ENCODE data around the gene C5AR2. TPM values are rescaled to one million over a fixed set of nuclear protein-coding genes. Genes with fewer than 3 reads are reported as not detected.

Gene C5AR2
- polyA plus RNA-seq, 1 of the 3 experiments (the other 2 are of a cell fraction): not detected

- Histone ChIP-seq H3K4me3 (ENCODE audit: low read depth in 2 of 2, low read length in 1 of 2) (no peak overlapping the region), H3F3A (replicated peaks; ENCODE audit: insufficient read depth) (peaks cover 10% of the 10 kb centered on the region), H3K79me2 (ENCODE audit: insufficient read depth) (no peaks in the 10 kb centered on the region), H3K9me3 (no peaks in the 10 kb centered on the region), H3K27me3 (ENCODE audit: insufficient read depth) (peaks cover 7% of the 10 kb centered on the region; the same call in 1 of the 2 replicates), H4K20me1 (ENCODE audit: insufficient read depth) (no peaks in the 10 kb centered on the region), H2AFZ (ENCODE audit: low read depth) (no peak overlapping the region), H3K27ac (ENCODE audit: low read depth in 2 of 2, low read length in 1 of 2) (no peak overlapping the region), H3K36me3 (replicated peaks in 1 of 2; ENCODE audit: control insufficient read depth in 1 of 2, insufficient read depth in 2 of 2, low read length in 1 of 2) (no peaks in the 10 kb centered on the region), H3K9ac (no peak overlapping the region), H3K9me2 (no peaks in the 10 kb centered on the region), H3K4me1 (ENCODE audit: control insufficient read depth in 1 of 2, insufficient read depth in 2 of 2, low read depth in 1 of 2, low read length in 1 of 2) (no peaks in the 10 kb centered on the region; a peak in 1 of 4 replicates), H3K4me2 (no peak overlapping the region)
- WGBS (ENCODE audit: low lambda C conversion rate): 90% methylated on average over 6 of the region's 6 CpGs
- ChIA-PET POLR2A (no interaction called here), CTCF (interaction anchor here (0.6 to 1.4 kb wide), 8 partner anchors 10 to 617 kb away, joined by 3 to 6 read pairs (median 4); partner anchors contain the start of gene C5AR2)
- TF ChIP-seq ZBTB33 (IDR thresholded peaks at IDR 0.05; ENCODE audit: borderline replicate concordance, low read depth) (no peak), EP300 (IDR thresholded peaks at IDR 0.05; ENCODE audit: borderline replicate concordance in 1 of 2, low read depth in 1 of 2, low read length in 1 of 2) (no peak), SMC3 (IDR thresholded peaks at IDR 0.05; ENCODE audit: low read depth, low read length) (no peak), PBX3 (IDR thresholded peaks at IDR 0.05) (no peak), TEAD4 (IDR thresholded peaks at IDR 0.05; ENCODE audit: borderline replicate concordance, insufficient read depth) (no peak), USF2 (IDR thresholded peaks at IDR 0.05; ENCODE audit: borderline replicate concordance, low read depth, low read length) (no peak), FOXM1 (IDR thresholded peaks at IDR 0.05; ENCODE audit: low read depth) (no peak), JUND (IDR thresholded peaks at IDR 0.05) (no peak), SIN3A (IDR thresholded peaks at IDR 0.05; ENCODE audit: borderline replicate concordance, low read depth, low read length) (no peak), USF1 (IDR thresholded peaks at IDR 0.05; ENCODE audit: borderline replicate concordance, low read depth) (no peak), YY1 (IDR thresholded peaks at IDR 0.05; ENCODE audit: low read depth) (no peak), RFX5 (IDR thresholded peaks at IDR 0.05; ENCODE audit: low read length) (no peak), CHD2 (IDR thresholded peaks at IDR 0.05; ENCODE audit: low read length, partially characterized antibody) (no peak), IRF3 (IDR thresholded peaks at IDR 0.05; ENCODE audit: low read depth, low read length) (no peak), GATA2 (CRISPR knock-in tag; IDR thresholded peaks at IDR 0.05) (no peak), RCOR1 (IDR thresholded peaks at IDR 0.05; ENCODE audit: low read length) (no peak), MEF2A (IDR thresholded peaks at IDR 0.05; ENCODE audit: borderline replicate concordance, low read depth) (no peak), RAD21 (IDR thresholded peaks at IDR 0.05; ENCODE audit: low read length) (no peak)
- no peak for DNase-seq
Observed at GRCh38 chr19:47303966-47304365, 28.0 kb upstream of the C5AR2 start.

Measured in SK-N-SH (cell line).